Chondrocyte (in vitro differentiated cells): Measurements from ENCODE around the gene RNU6-1. TPM values are rescaled to one million over a fixed set of nuclear protein-coding genes. Genes with fewer than 3 reads are reported as not detected.

Source experiments
- DNase-seq: peaks from one replicate; pipeline ENCODE4 v3.0.0; 2021; ENCODE audit warnings: mixed read lengths, low spot score
- H3K27ac Mint-ChIP-seq: one replicate; pipeline ENCODE4 v1.8.0; 2021; ENCODE audit warnings: mild to moderate bottlenecking, moderate library complexity, mixed read lengths; ENCODE audit not compliant: unreplicated experiment
- H3K27me3 Mint-ChIP-seq: 2 replicates; pipeline ENCODE4 v1.8.0; 2021; ENCODE audit warnings: low read depth, mixed read lengths
- H3K36me3 Mint-ChIP-seq: 2 replicates; pipeline ENCODE4 v1.8.0; 2021; ENCODE audit warnings: low read depth, mixed read lengths
- H3K4me1 Mint-ChIP-seq: 2 replicates; pipeline ENCODE4 v1.8.0; 2021; ENCODE audit warnings: low read depth, mild to moderate bottlenecking, mixed read lengths
- H3K4me3 Mint-ChIP-seq: one replicate; pipeline ENCODE4 v1.8.0; 2021; ENCODE audit warnings: mild to moderate bottlenecking, moderate library complexity, mixed read lengths; ENCODE audit not compliant: unreplicated experiment
- H3K9me3 Mint-ChIP-seq: 2 replicates; pipeline ENCODE4 v1.8.0; 2021; ENCODE audit warnings: low read depth, mixed read lengths
- total RNA-seq: library from RNA; stranded (reverse); gene quantifications from 3 replicates; pipeline ENCODE4 v1.2.1, GENCODE V29; 2021
- TF ChIP-seq, protein P1 (sequence below): fragments of 200-600 bp; sonication (generic); IDR thresholded peaks from 2 replicates; pipeline ENCODE4 v1.5.0; 2021; ENCODE audit warnings: antibody characterized with exemption, mild to moderate bottlenecking, moderate library complexity

RNU6-1 gene
- total RNA-seq, 1 donor from 2014 or later: not detected

DNA sequence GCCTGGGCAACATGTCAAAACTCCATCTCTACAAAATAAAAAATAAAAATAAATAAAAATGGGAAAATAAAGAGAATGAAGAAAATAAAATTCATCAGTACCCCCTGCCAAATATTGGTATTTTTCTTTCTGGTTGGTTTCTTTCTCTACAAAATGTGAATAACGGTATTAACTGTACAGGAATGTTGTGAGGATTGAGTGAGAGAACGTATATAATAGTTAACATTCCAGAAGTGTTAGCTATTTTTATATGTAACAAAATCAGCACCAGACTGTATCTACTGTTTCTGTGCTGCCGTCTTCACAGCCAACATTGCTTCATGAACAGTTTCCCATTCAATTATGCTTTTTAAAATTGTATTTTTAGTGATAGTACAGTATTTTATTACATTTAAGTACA lies 25.5 kb upstream of the RNU6-1 start:
- Mint-ChIP-seq H3K9me3 (peaks cover 4% of the 10 kb centered on the region), H3K4me1 (peaks cover 43% of the 10 kb centered on the region), H3K27me3 (no peaks in the 10 kb centered on the region), H3K27ac (peak overlapping the region; percentile 92), H3K36me3 (no peaks in the 10 kb centered on the region), H3K4me3 (peak overlapping the region; percentile 39)
- TF ChIP-seq, protein P1, sequence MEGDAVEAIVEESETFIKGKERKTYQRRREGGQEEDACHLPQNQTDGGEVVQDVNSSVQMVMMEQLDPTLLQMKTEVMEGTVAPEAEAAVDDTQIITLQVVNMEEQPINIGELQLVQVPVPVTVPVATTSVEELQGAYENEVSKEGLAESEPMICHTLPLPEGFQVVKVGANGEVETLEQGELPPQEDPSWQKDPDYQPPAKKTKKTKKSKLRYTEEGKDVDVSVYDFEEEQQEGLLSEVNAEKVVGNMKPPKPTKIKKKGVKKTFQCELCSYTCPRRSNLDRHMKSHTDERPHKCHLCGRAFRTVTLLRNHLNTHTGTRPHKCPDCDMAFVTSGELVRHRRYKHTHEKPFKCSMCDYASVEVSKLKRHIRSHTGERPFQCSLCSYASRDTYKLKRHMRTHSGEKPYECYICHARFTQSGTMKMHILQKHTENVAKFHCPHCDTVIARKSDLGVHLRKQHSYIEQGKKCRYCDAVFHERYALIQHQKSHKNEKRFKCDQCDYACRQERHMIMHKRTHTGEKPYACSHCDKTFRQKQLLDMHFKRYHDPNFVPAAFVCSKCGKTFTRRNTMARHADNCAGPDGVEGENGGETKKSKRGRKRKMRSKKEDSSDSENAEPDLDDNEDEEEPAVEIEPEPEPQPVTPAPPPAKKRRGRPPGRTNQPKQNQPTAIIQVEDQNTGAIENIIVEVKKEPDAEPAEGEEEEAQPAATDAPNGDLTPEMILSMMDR: no peak
- DNase-seq: no peak

DNA sequence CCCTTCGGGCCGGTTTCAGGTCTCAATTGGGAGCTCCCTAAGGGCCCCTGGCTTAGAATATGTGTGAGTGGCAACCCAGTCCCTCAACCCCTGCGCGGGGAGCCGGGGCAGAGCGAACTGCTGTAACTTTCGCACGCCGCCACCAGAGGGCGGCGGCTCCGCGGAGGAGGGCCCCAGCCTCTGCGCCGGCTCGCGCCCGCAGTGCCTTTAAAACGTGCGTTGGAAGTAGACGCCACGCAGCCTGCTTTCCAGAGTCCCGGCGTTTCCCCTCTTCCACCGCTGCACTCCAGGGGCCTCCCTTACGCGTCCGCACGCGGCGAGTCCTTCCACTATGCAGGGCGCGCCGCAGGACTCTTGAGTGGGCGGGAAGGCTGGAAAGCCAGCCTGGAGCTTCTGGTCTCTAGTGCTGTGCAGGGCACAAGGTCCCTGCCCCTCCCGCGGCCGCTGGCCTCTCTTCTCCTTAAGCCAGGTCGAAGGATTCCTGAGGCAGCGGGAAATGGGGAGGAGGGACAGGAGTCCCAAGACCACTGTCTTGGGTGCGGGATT lies 23.7 kb upstream of the RNU6-1 start:
- Mint-ChIP-seq H3K36me3 (no peaks in the 10 kb centered on the region), H3K27ac (peak overlapping the region; percentile 85), H3K4me3 (peak overlapping the region; percentile 66), H3K9me3 (no peaks in the 10 kb centered on the region), H3K4me1 (peaks cover 47% of the 10 kb centered on the region), H3K27me3 (no peaks in the 10 kb centered on the region)
- no peak for DNase-seq
- TF ChIP-seq, protein P1: peak; percentile 99

DNA sequence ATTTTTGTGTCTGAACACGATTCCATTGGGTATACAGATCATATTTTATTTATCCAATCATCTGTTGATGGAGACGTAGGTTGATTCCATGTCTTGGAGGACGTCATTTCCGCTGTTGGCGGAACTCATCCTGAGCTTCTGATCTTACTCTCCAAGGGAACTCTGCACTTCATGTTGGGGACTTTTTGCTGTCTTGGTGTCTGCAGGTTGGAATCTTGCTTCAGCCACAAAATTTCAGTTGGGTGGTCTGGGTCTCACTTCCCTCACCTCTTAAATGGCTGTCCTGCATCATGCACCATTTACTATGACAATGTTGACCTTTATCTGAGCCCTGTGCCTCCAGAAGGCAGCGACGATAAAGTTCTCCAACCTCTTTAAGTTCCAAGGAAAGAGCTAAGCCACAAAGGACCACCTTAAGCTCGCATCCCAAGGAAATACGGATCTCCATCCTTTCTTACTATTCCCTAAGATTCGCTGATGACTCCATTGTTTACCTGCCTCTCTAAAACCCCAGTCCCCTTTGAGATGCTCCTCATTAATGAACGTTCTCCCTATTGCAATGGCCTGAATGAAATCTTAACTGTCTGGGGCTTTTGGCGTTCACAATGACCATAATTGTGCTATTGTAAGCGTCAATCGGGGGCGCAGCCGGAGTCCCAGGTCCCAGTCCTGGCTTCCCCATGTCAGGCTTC lies 23.1 kb upstream of the RNU6-1 start:
- DNase-seq: no peak
- TF ChIP-seq, protein P1: no peak
- peaks cover 47% of the 10 kb centered on the region for H3K4me1 Mint-ChIP-seq
- H3K27me3 Mint-ChIP-seq: no peaks in the 10 kb centered on the region
- no peaks in the 10 kb centered on the region for H3K36me3 Mint-ChIP-seq
- H3K9me3 Mint-ChIP-seq: no peaks in the 10 kb centered on the region
- peak overlapping the region; percentile 85 for H3K27ac Mint-ChIP-seq
- peak overlapping the region; percentile 66 for H3K4me3 Mint-ChIP-seq

DNA sequence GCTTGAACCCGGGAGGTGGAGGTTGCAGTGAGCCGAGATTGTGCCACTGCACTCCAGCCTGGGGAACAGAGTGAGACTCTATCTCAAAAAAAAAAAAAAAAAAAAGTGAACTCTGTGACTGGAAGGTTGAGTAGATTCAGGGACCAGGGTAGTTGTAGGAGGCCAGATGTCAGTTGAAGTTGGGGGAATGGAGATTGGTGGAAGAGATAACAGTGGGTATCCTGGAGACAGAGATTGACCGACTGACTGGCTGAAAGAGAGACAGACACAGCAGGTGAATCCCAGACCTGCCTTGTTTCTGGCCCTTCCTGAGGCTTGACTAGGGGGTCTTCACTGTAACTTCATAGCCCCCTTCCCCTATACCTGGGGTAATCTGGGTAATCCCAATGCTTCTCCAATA lies 22.1 kb upstream of the RNU6-1 start:
- Mint-ChIP-seq H3K4me3 (no peak overlapping the region), H3K36me3 (no peaks in the 10 kb centered on the region), H3K9me3 (no peaks in the 10 kb centered on the region), H3K27me3 (no peaks in the 10 kb centered on the region), H3K4me1 (peaks cover 47% of the 10 kb centered on the region), H3K27ac (no peak overlapping the region)
- TF ChIP-seq, protein P1: no peak
- DNase-seq: no peak

DNA sequence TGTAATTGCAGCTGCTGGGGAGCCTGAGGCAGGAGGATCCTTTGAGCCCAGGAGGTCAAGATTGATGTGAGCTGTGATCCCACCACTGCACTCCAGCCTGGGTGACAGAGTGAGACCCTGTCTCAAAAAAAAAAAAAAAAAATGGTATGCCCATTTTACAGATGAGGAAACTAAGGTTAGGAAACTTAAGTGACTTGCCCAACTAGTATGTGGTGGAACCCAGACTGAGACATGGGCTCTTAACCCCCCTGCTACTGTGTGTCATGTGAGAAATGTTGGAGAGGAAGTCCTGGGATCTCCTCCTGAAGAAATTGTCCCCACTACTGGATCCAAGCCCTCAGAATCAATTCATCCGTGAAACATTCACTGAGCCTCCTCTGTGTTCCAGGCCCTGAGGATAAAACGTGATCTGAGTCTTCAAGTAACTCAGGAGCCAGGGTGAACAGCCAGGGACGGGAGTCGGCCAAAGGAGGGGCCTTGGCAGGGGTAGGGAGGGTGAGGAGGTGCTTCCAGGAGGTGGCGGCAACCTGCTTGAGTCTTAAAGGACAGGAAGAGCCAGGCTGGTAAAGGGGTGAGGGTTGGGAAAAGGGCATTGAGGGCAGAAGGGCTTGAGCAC lies 19.6 kb upstream of the RNU6-1 start:
- DNase-seq: no peak
- H3K4me1 Mint-ChIP-seq: peaks cover 33% of the 10 kb centered on the region
- H3K27me3 Mint-ChIP-seq: no peaks in the 10 kb centered on the region
- no peaks in the 10 kb centered on the region for H3K36me3 Mint-ChIP-seq
- H3K4me3 Mint-ChIP-seq: no peak overlapping the region
- TF ChIP-seq, protein P1: no peak
- no peaks in the 10 kb centered on the region for H3K9me3 Mint-ChIP-seq
- H3K27ac Mint-ChIP-seq: no peak overlapping the region
